NCI-H82 treated with DMSO at 0.1 percent for 48 hours (cell line): ENCODE data around the gene UCKL1.
"Not testable (repeated sequence)": the region's sequence is repeated elsewhere in the genome, so short reads cannot be mapped to it uniquely, and the experiment has no call there.

Experiments used
- DNase-seq: peaks from one replicate; lab custom pipeline; 2025; ENCODE audit not compliant: unreplicated experiment; lab: John Stamatoyannopoulos, UW

UCKL1 gene

GRCh38 chr20:63972312-63973159 lies 16.3 kb upstream of the UCKL1 start:
- no peak for DNase-seq

DNA sequence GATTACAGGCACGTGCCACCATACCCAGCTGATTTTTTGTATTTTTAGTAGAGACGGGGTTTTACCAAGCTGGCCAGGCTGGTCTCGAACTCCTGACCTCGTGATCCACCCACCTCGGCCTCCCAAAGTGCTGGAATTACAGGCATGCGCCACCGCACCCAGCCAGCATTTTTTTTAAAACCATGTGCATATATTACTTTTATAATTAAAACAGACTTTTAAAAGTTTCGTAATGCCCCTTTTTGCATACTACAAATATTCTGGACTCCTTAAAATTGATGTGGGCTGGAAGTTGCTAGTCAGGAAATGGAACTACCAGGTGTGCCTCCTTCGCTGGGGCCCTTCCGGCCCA lies 15.7 kb upstream of the UCKL1 start:
- not testable (repeated sequence) for DNase-seq

- DNase-seq, result no peak
Measured at GRCh38 chr20:63970714-63971431, 14.7 kb upstream of the UCKL1 start.

DNA sequence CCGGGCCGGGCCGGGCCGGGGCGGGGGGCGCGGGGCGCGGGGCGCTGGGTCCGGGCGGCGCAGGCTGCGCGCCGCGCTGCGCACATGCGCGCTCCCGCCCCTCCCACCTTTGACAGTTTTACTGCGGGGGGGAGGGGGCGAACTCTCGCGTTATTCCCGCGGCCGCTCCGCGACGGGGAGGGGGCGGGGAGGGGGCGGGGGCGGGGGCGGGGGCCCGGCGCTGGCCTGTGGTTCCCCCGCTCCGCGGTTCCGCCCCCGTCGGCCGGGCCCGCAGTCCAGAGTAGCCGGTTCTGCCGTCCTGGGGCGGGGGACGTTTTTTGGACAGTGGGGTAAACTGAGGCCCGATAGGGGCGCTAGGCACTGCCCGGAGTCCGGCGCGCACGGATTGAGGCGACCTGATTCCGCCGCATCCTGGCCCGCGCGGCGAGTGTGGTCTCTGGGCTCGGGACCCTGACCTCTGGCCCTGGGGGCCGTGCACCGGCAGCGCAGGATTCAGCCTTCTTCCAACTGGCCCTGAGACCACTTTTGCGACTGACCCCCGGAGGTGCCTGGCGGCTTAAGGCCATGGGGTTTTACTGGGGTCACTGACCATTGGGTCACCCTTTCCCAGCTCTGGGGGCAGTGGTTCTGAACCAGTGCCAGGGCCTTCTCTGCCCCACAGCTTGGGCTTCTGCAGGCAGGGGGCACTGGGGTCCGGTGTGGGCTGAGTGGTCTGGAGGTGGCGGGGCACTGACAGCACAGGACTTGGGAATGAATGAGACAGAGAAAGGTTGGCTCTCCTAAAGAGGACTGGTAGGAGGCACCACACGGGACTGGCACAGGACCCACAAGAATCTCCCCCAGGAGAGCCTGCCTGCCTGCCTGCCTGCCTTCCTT lies 13.9 kb upstream of the UCKL1 start, which contains the start of gene ZNF512B:
Gene ZNF512B, minus strand, starts transcription at position 93 of the 876 bp plus-strand sequence. CDS start 1,980 bp downstream, outside the sequence.
- peak; percentile 37 for DNase-seq

DNA sequence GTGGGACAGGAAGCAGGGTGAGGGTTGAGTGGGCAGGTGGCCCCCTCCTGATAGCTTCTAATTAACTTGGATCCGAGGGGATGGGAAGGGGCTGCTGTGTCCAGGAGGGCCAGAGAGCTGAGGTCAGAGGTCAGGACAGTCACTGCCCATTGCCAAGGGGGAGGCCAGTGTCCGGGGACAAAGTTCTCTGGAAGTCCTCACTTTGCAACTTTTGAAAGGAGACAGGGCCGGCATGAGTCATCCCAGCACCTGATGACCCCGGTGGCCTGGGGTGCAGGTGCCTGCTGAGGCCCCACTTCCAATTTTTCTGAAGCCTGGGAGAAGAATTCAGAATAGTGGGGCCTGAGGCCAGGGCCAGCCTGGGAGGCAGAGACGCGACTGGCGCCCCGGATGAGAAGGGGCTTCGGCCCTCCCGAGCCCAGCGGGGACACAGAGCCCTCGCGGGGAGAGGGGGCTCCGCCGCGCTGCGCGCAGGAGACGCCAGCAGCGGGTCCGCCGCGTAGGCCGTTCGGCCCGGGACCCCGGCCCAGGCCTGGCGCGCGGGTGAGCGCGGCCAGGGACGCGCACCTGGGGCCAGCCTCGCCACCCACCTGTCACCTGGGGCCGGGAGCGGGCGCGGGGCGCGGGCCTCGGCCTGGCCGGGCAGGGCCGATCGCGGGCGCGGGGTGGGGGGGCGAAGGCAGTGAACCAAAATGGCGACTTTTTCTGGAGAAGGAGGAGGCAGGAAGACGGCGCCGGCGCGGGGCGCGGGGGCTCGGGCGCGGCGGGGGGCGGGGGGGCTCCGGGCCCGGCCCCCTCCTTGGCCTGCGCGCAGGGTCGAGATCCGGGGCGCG lies 12.9 kb upstream of the UCKL1 start:
- DNase-seq, result no peak

DNA sequence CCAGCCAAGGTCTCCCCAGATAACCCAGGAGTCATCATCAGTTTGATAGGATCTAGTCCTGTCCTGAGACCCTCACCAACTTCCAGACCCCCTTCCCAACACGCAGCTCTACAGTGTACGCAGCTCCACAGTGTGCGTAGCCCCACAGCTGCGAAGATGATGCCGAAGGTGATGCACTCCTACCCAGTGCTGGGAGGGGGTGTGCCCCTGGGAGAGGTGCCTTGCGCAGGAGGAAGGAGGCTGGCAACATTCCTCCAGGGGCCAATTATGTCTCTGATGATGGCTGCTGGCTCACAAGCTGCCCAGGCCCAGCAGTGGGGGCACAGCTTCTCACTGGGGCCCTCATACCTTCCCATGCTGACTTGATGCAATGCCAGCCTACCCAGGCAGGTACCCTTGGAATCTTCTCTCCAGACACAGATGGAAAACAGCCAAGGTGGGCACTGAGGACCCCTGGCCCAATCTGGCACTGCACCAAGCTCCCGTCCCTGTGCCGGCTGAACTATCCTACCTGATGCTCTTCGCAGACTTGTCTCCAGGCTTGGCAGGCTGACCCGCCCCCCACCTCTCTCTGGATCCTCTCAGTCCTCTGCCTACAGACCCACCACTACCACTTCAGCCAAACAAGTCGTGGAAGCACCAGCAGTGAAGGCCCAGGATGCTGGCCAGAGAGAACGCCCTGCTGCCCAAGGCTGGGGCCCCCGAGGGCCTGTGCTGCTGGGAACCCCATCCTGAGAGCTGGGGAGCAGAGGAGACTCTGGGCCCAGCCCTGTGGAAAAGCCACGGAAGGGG lies 12.1 kb upstream of the UCKL1 start:
- no peak for DNase-seq

DNA sequence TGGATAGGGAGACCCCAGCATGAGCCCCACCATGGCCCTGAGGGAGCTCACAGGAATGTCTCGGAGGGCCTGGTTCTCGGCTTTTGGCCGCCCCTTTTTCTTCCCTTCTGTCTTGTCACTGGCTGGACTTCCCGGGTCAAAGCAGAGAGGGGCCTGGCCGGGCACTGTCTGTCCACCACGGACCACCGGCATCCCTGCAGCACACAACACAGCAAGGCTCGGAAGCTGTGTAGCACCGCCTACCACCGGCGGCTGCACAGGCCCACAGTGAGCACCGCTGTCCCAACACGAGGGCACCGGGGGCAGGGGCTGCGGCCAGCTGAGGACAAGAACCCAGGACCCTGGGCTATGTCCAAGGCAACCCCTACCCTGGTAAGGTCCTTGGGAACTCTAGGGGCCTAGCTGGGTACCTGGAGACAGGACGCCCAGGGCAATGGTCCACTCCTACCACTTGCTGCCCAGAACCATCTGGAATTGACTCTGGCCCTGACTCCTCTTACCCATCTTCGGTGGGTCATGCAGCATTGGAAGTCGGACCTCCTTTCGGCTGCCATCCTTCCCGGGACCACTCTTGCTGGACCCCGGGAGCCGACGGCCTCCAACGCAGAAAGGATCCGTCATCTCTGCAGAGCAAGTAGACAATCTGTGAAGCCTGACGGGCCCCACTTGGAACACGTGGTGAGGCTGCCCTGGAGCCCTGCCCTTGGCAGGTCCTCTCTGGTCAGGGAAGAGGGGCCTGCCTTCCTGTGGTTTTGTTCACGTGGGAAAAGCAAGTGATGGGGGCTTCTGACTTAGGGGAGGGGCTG lies 11.3 kb upstream of the UCKL1 start:
- DNase-seq, result no peak

GRCh38 chr20:63966944-63967322 lies 10.7 kb upstream of the UCKL1 start:
- DNase-seq, result no peak

GRCh38 chr20:63966172-63966943 lies 10.1 kb upstream of the UCKL1 start:
- no peak for DNase-seq

DNA sequence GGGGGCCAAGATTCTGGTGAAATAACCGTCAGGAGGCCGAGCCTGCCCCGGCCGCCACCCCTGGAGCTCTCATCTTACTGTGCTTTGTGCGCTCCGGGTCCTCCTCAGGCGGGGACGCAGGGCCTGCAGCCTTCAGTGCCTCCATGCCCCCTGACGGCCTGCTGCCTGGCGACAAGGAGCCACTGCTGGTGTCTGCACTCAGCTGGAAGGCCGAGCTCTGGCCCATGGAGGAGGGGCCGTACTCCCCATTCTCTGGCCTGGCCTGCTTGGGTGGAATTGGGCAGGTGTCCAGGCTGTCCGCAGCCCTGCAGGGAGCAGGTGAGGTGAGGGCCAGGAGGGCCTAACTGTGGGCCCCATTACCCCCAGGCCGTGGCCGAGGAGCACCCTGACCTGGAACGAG lies 8.2 kb upstream of the UCKL1 start:
- no peak for DNase-seq

DNA sequence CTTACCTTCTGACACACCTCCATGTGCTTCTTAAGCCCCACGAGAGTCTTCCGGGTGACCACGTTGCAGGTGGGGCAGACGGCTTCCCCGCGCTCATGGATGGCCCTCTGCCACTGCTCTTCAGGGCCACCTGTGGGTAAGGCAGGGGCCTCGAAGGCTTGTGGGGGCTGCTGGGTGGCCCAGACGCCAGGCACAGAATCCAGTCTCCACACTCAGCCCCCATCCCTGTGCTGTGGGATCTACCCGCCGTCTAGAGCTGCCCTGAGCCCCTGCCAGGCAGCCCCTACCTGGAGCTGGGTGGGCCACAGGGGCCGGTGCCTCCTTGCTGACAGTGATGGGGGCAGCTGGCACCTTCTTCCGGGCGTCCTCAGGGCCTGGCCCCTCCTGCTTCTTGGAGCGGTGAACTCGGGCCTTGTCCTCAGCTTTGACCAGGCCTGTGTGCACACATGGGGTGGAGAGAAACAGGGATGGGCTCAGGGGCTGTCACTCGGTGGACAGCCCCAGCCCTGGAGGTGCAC lies 7.6 kb upstream of the UCKL1 start:
- no peak for DNase-seq

DNA sequence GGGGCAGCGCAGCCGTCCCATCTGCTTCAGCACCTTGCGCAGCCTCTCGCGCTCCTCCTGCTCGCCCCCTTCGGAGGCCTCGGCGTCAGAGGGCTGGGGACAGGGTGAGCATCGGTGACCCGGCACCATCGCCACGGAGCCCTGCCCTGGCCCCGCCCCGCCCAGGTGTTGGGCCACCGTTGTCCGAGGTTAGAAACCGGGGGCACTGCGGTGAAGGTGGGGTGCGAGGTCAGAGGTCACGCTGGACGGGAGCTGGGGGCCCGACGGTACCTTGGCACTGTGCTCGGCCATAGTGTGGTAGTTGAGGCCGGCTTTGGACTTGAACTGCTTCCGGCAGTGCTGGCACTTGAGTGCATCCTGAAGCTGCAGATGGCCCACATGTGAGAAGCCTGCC lies 7.1 kb upstream of the UCKL1 start:
- DNase-seq, result no peak

- no peak for DNase-seq
Measured at GRCh38 chr20:63962426-63963347, 6.5 kb upstream of the UCKL1 start.

DNA sequence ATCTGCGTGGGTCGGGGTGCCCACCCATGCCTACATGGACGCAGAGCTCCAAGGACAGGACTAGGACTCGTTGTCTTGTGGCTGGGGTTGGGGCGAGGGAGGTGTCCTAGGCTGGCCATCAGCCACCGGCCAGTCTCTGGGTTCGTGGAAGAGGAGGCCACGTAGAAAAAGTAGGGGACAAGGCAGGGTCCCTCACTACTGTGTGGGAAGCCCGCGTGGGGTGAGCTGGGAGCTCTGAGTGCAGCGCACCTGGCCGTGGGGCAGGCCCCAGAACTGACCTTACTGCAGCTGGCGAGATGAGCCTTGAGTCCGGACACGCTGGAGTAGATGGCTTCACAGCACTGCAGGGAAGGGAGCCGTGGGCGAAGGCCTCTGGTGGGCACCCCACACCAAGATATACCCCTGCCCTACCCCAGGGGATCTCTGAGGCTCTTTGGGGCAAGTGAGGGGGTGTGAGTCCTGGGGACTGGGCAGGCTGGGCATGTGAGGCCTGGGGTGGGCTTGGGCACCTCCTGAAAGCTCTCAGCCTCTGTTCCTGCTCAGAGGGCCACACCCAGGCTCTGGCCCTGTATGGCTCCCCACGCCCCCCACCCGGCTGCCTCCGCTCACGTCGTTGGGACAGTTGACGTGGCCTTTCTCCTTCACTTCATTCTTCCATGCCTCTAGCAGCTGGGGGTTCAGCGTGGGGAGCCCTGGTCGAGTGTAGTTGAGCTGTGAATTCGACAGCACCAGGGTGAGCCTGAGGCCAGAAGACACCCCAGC lies 5.6 kb upstream of the UCKL1 start:
- no peak for DNase-seq

GRCh38 chr20:63960654-63961621 lies 4.7 kb upstream of the UCKL1 start:
- DNase-seq, result not testable (repeated sequence)
